GM19035 (cell line): ENCODE results near the gene ALOX12.
"Not testable (repeated sequence)": the region's sequence is repeated elsewhere in the genome, so short reads cannot be mapped to it uniquely, and the experiment has no call there.

Experiments
- ATAC-seq: cut with Tn5 transposase; IDR thresholded peaks from one replicate; pipeline ENCODE4 v1.9.1; 2021; ENCODE audit not compliant: unreplicated experiment

Gene ALOX12, protein sequence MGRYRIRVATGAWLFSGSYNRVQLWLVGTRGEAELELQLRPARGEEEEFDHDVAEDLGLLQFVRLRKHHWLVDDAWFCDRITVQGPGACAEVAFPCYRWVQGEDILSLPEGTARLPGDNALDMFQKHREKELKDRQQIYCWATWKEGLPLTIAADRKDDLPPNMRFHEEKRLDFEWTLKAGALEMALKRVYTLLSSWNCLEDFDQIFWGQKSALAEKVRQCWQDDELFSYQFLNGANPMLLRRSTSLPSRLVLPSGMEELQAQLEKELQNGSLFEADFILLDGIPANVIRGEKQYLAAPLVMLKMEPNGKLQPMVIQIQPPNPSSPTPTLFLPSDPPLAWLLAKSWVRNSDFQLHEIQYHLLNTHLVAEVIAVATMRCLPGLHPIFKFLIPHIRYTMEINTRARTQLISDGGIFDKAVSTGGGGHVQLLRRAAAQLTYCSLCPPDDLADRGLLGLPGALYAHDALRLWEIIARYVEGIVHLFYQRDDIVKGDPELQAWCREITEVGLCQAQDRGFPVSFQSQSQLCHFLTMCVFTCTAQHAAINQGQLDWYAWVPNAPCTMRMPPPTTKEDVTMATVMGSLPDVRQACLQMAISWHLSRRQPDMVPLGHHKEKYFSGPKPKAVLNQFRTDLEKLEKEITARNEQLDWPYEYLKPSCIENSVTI

DNA sequence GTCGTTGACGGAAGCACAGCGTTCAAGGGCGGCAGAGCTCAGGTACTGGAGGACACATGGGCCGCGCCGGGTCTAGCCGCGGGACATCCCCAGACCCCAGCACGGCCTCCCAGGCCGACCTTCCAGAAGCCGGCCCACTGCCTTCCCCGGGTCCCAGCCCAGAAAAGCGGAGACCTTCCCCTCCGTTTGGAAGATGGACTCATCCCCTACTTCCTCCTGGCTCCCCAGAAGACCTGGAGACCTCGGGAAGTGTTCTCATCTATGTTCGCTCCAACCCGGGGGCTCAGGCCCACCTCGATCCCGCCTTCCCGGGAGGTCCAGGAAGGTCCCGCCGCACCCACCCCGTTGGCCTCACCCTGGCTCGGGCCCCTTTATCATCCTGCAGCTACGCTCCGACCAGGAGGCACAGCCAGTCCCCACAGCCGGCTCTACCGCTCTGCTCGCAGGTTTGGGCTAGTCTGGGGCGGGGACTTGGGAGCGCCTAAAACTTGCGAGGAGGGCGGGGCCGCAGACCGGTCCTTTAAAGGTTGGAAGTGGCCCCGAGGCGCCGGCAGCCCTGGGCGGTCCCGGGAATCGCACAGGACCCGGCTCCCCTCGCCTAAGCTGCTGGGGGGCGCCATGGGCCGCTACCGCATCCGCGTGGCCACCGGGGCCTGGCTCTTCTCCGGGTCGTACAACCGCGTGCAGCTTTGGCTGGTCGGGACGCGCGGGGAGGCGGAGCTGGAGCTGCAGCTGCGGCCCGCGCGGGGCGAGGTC is at the start of gene ALOX12:
TSS of gene ALOX12 (plus strand) at position 550 of the 756 bp plus-strand sequence. CDS start at position 619, 69 bp downstream.
- ATAC-seq: no peak

DNA sequence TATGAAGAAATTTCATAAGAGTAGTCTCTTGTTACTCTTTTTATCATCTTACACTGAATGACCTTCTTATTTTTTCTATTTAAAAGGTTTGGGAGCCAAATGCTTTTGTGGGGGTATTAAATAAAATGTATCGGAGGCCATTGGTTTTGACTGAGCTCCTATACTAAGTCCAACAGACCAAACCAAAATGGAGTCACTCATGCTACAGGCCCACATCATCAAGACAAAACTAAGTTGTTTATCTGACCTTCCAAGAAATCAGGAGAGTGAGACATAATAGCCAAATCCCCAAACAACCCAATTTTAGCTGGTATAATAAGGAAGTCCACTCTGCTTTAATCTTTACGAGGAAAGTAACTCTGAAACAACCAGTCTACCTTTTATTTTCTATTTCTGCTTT is 48.1 kb upstream of the ALOX12 start:
- no peak for ATAC-seq

DNA sequence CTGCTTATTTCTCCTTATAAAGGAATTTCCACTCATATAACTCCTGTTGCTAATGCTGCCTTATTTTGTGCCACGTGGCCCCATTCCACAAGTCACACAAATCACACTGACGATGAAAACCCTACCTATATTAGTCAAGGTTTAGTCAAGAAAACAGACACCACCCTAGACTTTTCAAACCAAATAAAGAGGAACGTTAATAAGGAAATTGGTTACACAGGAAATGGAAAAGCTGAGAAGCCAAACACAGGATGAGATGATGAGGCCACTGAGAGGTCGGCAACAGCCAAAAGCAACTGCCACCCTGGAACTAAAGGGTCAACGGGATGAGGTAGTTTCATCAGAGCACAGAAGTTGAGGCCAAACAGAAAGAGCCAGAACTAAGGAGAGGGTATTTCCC is 47.3 kb upstream of the ALOX12 start:
- no peak for ATAC-seq

DNA sequence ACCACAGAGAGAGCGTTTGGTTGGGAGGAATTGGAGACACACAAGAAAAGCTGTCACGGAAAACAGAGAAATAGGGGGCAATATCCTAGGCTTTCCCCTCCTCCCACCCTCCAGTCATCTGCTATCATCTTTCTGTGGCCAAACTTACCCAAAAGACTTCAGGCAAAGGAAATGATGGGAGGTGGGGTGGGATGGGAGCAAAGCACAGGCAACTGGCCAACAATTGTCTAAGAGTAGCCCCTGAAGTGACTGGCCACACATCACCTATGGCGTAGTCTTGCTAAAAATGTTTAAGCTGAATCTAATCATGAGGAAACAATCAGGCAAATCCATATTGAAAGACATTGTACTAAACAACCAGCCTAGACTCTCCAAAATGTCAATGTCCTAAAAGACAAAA is 46.9 kb upstream of the ALOX12 start:
- no peak for ATAC-seq

DNA sequence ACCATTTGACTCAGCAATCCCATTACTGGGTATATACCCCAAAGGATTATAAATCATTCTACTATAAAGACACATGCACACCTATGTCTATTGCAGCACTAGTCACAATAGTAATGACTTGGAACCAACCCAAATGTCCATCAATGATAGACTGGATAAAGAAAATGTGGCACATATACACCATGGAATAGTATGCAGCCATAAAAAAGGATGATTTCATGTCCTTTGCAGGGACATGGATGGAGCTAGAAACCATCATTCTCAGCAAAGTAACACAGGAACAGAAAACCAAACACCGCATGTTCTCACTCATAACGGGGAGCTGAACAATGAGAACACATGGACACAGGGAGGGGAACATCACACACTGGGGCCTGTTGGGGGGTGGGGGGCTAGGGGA is 44.9 kb upstream of the ALOX12 start:
- not testable (repeated sequence) for ATAC-seq

DNA sequence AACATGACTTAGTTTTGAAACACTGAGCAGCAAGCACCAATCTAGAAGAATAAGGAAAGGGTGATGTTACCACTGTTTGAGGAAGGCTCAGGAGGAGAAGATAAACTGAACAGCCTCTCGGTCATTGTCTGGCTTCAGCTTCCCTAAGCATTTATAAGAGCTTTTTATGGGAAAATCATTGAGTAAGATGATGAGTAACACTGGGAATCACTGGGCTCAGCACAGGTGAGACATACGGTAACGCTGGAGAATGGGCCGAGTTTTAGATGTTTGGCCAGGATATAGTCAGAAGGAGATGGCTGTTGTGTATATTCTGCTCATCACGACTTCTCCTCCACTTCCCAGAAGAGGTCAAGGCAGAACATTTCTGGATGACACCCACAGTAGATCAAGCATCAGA is 42.2 kb upstream of the ALOX12 start:
- no peak for ATAC-seq

DNA sequence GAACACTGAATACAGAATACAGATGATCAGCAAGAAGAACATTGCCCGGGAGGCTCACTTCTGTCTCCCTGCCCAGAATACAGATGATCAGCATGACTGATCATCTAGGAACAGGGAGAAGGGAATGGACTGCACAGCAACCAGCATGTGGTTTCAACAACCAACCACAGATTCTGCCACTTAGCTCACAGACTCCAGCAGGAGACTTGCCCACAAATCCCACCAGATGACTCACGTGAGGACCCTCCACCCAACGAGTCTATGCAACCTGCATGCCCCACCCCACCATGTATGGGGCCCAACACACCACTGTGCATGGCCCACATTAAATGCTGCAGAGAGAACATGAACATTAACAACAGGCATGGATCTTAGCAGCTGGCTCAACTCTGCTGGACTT is 36.1 kb upstream of the ALOX12 start:
- ATAC-seq: no peak

DNA sequence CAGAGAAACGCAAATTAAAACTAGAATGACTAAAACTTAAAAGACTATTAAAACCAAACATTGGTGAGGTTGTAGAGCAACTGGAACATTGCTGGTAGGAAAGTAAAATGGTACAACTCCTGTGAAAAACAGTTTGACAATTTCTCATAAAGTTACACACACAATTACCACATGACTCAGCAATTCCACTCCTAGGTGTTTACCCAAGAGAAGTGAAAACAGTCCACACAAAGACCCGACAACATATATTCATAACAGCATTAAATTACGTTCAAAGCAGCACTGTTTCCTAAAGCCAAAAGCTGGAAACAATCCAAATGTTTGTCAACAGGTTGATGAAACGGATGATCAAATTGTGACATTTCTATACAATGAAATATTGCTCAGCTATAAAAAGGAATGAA is 26.5 kb upstream of the ALOX12 start:
- ATAC-seq: no peak

DNA sequence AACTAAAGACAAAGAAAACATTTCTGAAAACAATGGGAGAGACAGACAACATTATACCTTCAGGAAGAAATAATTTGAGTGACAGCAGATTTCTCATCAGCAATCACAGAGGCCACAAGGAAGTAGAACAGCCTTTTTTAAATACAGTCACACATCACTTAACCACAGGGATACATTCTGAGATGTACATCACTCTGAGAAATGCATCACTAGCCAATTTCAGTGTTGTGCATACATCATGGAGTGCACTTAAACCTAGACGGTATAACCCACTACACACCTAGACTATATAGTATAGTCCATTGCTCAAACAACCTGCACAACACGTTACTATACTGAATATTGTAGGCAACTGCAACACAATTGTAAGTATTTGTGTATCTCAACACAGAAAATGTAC is 24.9 kb upstream of the ALOX12 start:
- no peak for ATAC-seq

DNA sequence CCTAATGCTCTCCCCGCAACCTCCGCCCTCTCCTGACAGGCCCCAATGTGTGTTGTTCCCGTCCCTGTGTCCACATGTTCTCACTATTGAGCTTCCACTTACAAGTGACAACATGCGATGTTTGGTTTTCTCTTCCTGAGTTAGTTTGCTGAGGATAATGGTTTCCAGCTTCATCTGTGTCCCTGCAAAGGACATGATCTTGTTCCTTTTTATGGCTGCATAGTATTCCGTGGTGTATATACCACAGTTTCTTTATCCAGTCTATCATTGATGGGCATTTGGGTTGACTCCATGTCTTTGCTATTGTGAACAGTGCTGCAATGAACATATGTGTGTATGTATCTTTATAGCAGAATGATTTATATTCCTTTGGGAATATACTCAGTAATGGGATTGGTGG is 16.4 kb upstream of the ALOX12 start:
- ATAC-seq: not testable (repeated sequence)

DNA sequence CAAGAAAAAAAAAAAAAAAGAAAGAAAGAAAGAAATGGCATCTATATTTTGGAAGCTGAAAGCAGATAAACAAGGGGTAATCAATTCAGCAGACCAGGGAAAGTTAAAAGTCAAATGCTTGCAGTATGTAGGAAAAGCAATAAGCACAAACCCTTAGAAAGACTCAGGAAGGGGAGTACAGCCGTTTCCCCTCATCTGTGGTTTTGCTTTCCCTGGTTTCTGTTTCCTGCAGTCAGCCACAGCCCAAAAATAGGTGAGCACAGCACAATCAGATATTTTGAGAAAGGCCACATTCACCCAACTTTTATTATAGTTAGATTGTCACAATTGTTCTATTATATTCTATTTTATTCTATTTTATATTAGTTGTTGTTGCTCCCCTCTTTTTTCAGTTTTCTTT is 14.4 kb upstream of the ALOX12 start:
- no peak for ATAC-seq

DNA sequence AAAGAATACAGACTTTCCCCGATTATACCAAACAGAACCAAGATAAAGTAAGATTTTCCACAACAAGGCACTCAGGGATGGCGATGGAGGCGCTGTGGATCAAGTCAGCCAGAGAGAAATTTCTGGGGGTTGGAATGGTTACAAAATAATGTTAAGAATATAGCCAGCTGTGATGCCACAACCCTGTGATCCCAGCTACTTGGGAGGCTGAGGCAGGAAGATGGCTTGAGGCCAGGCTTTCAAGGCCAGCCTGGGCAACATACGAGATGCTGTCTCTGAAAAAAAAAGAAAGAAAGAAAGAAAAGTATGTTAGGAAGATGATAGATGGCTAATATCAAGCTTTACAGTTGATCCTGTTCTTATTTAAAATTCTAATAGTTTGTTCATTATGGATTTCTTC is 10.6 kb upstream of the ALOX12 start:
- ATAC-seq: no peak

DNA sequence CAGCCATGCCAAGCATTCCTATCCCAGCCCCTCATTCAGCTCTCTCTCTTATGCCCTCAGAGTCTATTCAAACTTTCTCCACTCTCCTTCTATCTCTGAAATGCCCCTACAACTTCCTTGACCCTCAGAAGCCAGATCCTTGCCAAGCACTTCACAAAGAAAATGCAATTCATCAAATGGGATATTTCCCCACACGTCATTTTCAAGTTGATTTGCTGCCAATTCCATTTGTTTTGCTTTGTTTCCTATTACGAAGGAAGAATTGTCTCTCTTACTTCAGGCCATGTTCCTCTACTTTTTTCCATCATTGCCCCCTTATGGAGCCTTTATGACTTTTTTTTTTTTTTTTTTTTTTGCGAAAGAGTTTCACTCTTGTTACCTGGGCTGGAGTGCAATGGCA is 9.2 kb upstream of the ALOX12 start:
- ATAC-seq: no peak

DNA sequence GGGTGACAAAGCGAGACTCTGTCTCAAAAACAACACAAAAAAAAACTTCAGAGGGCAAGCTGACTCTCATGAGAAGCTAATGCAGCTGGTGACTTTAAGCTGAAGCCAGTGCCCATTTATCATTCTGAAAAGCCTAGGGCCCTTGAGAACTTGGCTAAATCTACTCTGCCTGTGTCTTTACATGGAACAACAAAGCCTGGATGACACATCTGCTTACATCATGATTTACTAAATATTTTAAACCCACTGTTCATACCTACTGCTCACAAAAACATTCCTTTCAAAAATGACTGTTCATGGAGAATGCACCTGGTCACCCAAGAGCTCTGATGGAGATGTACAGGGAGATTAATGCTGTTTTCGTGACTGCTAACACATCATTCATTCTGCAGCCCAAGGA is 6.1 kb upstream of the ALOX12 start:
- ATAC-seq: no peak

DNA sequence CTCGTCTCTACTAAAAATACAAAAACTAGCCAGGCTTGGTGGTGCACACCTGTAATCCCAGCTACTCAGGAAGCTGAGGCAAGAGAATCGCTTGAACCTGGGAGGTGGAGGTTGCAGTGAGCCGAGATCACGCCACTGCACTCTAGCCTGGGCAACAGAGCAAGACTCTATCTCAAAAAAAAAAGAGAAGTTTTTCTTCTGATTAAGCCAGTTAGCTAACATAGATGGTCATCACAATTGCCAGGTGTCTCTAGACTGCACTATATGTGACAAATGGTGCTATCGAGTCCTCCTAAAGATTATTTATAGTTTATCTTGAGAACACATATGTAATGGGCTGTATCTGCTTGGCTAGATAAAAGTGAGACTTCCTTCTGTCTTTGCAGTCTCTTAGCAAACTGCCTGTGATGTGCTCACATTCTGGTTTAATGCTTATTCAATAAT is 2.2 kb upstream of the ALOX12 start:
- not testable (repeated sequence) for ATAC-seq

DNA sequence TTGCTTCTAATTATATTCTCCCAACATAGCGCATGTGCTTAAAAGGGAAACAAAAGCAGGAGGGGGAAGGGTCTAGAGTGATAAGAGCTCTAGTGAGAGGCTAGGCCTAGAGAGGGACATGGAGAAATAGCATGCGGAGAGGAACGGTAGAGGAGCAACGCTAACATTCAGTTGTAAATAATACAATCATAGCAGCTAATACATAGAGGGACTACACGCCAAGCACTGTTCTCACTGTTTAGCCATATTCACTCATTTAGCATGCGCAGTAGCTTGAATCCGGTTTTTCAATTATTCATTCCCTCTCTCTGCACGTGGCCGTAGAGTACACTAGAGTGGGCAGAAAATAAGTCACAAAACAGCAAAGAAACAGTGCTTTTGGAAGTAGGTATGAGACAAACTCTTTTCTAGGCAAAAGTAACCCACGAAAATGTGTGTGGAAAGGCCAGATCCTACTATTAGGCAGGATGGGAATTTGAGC is 1.7 kb upstream of the ALOX12 start:
- ATAC-seq: no peak

DNA sequence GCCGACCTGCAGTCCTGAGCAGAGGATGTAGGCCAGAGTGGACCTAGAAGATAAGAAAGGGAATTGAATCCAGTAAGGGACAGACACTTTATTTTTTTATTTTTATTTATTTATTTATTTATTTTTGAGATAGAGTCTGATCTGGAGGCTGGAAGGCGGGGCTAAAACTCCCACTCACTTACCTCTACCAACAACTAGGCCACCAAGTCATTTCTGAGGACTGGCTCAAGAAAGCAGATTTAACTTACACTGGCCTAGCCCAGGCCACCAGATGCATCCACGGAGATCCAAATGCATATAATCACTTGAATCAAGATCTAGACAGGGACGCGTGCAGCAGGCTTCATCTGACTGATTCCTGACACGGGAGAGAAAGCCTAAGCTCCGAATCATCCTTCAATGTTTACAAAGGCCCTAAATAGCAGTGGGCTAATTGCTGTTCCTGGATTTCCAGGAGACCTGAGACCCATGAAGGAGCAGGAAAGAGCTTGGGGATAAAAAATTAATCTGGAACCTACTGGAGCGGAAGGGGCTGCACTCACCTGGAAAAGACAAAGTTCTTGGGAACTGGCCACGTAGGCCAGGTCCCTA is 1.1 kb upstream of the ALOX12 start:
- no peak for ATAC-seq

DNA sequence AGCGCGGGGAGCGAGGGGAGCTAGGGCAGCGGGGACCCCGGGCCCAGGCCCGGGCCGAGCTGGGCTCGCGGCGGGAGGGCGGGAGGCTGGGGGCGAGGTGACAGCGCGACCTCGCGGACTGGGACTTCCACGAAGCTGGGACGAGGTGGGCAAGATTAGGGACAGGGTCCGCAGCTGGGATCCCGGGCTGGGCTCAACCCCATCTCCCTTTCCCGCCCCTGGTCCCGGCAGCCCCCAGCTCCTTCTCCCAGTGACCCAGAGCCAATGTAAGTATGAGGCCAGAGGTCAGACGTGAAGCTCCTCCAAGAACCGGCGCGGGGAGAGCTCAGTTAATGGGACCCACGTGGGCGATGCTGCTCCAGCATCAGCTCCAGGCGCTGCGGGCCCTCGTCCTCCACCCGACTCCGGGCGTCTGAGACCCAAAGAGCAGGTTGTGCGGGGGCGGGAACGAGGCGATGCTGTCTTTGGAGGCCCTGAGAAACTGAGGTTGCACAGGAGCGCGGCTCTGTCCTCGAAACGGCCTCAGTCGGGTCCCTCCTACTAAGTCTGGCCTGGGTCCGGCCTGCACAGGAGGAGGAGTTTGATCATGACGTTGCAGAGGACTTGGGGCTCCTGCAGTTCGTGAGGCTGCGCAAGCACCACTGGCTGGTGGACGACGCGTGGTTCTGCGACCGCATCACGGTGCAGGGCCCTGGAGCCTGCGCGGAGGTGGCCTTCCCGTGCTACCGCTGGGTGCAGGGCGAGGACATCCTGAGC is 585 bp downstream of the ALOX12 start:
- ATAC-seq: no peak

DNA sequence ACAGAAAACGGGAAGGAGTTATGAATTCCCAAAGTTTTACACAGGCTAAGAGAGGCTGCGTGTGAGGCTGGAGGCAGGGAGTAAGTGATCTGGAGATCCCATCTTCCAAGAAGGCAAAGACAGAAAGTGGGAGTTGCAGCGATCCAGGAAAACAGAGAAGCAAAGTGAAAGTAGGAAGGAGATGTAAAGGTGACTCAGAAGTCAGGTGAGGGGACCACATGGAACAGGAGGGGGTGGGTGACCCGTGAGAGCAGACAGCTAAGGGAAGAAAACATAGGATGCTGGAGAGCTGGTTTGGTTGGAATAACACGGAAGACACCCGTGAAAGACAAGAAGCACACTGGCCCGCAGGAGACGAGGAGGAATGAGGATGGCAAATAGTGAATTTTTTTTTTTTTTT is 1.3 kb downstream of the ALOX12 start:
- no peak for ATAC-seq

DNA sequence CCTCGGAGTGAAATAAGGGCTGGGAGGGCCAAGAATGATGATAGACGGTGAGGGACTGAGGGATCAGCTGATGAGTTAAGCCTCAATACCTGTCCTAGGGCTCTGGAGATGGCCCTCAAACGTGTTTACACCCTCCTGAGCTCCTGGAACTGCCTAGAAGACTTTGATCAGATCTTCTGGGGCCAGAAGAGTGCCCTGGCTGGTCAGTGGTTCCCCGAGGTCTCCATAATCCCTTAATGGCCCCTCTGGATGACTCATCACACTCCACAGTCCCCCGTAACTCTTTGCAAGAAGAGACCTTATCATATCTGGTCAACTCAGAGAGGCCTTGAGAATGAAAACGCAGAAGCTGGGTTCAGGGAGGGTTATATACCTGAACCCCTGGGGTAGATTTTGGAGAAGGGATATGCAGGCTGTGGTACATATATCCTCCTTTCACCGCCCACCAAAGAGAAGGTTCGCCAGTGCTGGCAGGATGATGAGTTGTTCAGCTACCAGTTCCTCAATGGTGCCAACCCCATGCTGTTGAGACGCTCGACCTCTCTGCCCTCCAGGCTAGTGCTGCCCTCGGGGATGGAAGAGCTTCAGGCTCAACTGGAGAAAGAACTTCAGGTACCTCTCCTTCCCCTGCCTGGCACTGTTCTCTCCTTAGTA is 3.1 kb downstream of the ALOX12 start:
- no peak for ATAC-seq
